Astrocyte of the cerebellum (primary cell): ENCODE results near the gene CFAP74.

Source experiments
- DNase-seq: peaks from one replicate; pipeline ENCODE4 v3.0.0-alpha.2; 2011; ENCODE audit warnings: low read depth
- H3K4me3 ChIP-seq: 2 replicates; pipeline ENCODE4 v1.5.1; 2011; ENCODE audit warnings: mild to moderate bottlenecking, low read depth, low read length, moderate library complexity
- CTCF ChIP-seq: IDR thresholded peaks from 2 replicates; pipeline ENCODE4 v1.5.1; 2012; ENCODE audit warnings: low read length, low read depth, moderate library complexity, mild to moderate bottlenecking; ENCODE audit errors: missing control alignments
- in situ Hi-C: cut with HindIII; loops from 2 replicates; pipeline ENCODE4 v1.10.0; 2017; ENCODE audit warnings: low sequenced_read_pairs

CFAP74 gene

GRCh38 chr1:1926346-1926811 lies 77.2 kb downstream of the CFAP74 start:
- TF ChIP-seq CTCF, result no peak
- H3K4me3 ChIP-seq, result no peak overlapping the region
- no peak for DNase-seq
- in situ Hi-C loops, result no loop called here

GRCh38 chr1:1925437-1926345 lies 77.9 kb downstream of the CFAP74 start:
- DNase-seq, result no peak
- no peak for TF ChIP-seq CTCF
- in situ Hi-C loops, result no loop called here
- H3K4me3 ChIP-seq, result no peak overlapping the region

GRCh38 chr1:1924849-1925248 lies 78.7 kb downstream of the CFAP74 start:
- no peak for TF ChIP-seq CTCF
- H3K4me3 ChIP-seq, result no peak overlapping the region
- in situ Hi-C loops, result no loop called here
- no peak for DNase-seq

GRCh38 chr1:1924386-1924785 lies 79.2 kb downstream of the CFAP74 start:
- TF ChIP-seq CTCF, result no peak
- in situ Hi-C loops, result no loop called here
- H3K4me3 ChIP-seq, result no peak overlapping the region
- DNase-seq, result no peak

- in situ Hi-C loops, result no loop called here
- H3K4me3 ChIP-seq, result no peak overlapping the region
- DNase-seq, result no peak
- TF ChIP-seq CTCF, result no peak
These were observed 80.4 kb downstream of the CFAP74 start for GRCh38 chr1:1922956-1923833.

- in situ Hi-C loops, result no loop called here
- no peak overlapping the region for H3K4me3 ChIP-seq
- DNase-seq, result no peak
- no peak for TF ChIP-seq CTCF
These were observed 81.0 kb downstream of the CFAP74 start for GRCh38 chr1:1922702-1922955.
